Ishikawa (cell line): ENCODE results near the gene APBB2.

Experiments used
- CEBPB ChIP-seq: IDR thresholded peaks from 2 replicates; pipeline ENCODE4 v1.6.1; 2012
- CREB1 ChIP-seq: IDR thresholded peaks from 2 replicates; pipeline ENCODE4 v1.6.1; 2012; ENCODE audit warnings: low read depth
- EGR1 ChIP-seq: IDR thresholded peaks from 2 replicates; pipeline ENCODE4 v1.6.1; 2012
- EP300 ChIP-seq: IDR thresholded peaks from 2 replicates; pipeline ENCODE4 v1.6.1; 2012; ENCODE audit warnings: borderline replicate concordance
- FOXM1 ChIP-seq: IDR thresholded peaks from 2 replicates; pipeline ENCODE4 v1.6.1; 2012; ENCODE audit warnings: low read depth, borderline replicate concordance
- MAX ChIP-seq: IDR thresholded peaks from 2 replicates; pipeline ENCODE4 v1.6.1; 2012
- NFIC ChIP-seq: IDR thresholded peaks from 2 replicates; pipeline ENCODE4 v1.6.1; 2012
- RAD21 ChIP-seq: IDR thresholded peaks from 2 replicates; pipeline ENCODE4 v1.6.1; 2012; ENCODE audit warnings: low read depth
- TAF1 ChIP-seq: IDR thresholded peaks from 2 replicates; pipeline ENCODE4 v1.6.1; 2012; ENCODE audit warnings: low read depth, mild to moderate bottlenecking
- TCF12 ChIP-seq: IDR thresholded peaks from 2 replicates; pipeline ENCODE4 v1.6.1; 2012; ENCODE audit warnings: low read depth
- TEAD4 ChIP-seq: IDR thresholded peaks from 2 replicates; pipeline ENCODE4 v1.6.1; 2012
- USF1 ChIP-seq: IDR thresholded peaks from 2 replicates; pipeline ENCODE4 v1.6.1; 2012
- YY1 ChIP-seq: IDR thresholded peaks from 2 replicates; pipeline ENCODE4 v1.6.1; 2012; ENCODE audit warnings: low read depth
- ZBTB7A ChIP-seq: IDR thresholded peaks from 2 replicates; pipeline ENCODE4 v1.6.1; 2012; ENCODE audit warnings: low read depth
- TF ChIP-seq, protein P1 (sequence below): IDR thresholded peaks from 2 replicates; pipeline ENCODE4 v1.6.1; 2012; ENCODE audit warnings: low read depth, mild to moderate bottlenecking

The APBB2 gene

DNA sequence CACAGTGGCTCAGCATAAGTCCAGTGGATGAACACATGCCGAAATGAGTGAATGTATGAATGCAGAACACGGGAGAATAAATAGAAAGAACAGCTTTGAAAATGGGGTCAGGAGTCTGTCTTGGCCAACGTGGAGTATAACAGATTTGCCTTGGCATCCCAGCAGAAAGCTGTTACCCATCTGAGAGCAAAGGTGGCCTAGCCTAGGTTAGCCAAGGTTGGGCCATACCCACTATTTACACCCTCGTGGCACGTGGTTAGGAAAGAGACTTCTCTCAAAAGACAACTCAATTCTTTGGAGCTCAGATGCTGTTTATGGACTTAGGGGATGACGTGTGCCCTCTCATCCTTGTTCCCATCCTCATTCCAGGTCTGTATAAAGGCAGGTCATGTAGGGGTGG is 337.3 kb downstream of the APBB2 start:
- TF ChIP-seq NFIC (no peak), YY1 (no peak), TCF12 (no peak), TEAD4 (no peak), EP300 (no peak), ZBTB7A (no peak), TAF1 (no peak), FOXM1 (no peak), CEBPB (no peak), CREB1 (no peak), MAX (no peak), USF1 (no peak)
- TF ChIP-seq, protein P1, sequence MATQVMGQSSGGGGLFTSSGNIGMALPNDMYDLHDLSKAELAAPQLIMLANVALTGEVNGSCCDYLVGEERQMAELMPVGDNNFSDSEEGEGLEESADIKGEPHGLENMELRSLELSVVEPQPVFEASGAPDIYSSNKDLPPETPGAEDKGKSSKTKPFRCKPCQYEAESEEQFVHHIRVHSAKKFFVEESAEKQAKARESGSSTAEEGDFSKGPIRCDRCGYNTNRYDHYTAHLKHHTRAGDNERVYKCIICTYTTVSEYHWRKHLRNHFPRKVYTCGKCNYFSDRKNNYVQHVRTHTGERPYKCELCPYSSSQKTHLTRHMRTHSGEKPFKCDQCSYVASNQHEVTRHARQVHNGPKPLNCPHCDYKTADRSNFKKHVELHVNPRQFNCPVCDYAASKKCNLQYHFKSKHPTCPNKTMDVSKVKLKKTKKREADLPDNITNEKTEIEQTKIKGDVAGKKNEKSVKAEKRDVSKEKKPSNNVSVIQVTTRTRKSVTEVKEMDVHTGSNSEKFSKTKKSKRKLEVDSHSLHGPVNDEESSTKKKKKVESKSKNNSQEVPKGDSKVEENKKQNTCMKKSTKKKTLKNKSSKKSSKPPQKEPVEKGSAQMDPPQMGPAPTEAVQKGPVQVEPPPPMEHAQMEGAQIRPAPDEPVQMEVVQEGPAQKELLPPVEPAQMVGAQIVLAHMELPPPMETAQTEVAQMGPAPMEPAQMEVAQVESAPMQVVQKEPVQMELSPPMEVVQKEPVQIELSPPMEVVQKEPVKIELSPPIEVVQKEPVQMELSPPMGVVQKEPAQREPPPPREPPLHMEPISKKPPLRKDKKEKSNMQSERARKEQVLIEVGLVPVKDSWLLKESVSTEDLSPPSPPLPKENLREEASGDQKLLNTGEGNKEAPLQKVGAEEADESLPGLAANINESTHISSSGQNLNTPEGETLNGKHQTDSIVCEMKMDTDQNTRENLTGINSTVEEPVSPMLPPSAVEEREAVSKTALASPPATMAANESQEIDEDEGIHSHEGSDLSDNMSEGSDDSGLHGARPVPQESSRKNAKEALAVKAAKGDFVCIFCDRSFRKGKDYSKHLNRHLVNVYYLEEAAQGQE: no peak

DNA sequence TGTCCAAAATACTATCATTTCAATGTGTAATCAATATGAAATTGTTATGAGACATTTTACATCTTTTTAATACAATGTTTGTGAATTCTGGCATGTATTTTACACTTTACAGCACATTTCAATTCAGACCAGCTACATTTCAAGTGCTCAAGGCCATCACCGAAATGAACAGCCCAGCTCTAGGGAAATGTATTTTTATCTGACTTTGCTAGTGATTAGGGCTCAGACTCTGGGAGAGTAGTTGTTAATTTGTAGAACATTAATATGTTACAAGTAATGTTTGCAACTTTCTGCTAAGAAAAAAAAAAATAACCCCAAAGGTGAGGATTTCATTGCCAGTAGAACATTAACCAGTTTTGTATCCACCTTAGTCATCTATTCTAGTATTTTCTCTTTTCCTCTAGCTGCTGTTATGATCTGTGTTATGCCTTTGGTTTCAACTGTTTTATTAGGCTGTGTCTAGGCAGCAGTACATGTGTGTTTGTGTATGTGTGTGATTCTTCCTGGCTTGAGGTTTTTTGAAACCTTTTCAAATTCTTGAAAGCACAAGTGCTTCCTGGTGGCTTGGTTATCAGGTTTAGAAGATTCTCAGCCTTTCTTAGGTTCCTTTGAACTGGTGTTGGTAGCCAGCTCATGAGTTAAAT is 338.7 kb downstream of the APBB2 start:
- TF ChIP-seq NFIC (no peak), FOXM1 (no peak), TAF1 (no peak), YY1 (no peak), TEAD4 (no peak), ZBTB7A (no peak), RAD21 (no peak), USF1 (no peak)

GRCh38 chr4:40874901-40875300 is 339.4 kb downstream of the APBB2 start:
- no peak for TF ChIP-seq EGR1
- no peak for TF ChIP-seq RAD21
- no peak for TF ChIP-seq TAF1
- TF ChIP-seq FOXM1: no peak
- TF ChIP-seq EP300: no peak
- no peak for TF ChIP-seq ZBTB7A
- no peak for TF ChIP-seq CEBPB
- no peak for TF ChIP-seq CREB1
- TF ChIP-seq TEAD4: no peak
- no peak for TF ChIP-seq YY1
- no peak for TF ChIP-seq TCF12
- TF ChIP-seq, protein P1: no peak

GRCh38 chr4:40874331-40874730 is 340.0 kb downstream of the APBB2 start:
- TF ChIP-seq TCF12 (no peak), TEAD4 (no peak), EGR1 (no peak), MAX (no peak), EP300 (no peak), CREB1 (no peak), NFIC (no peak), YY1 (no peak), FOXM1 (no peak), TAF1 (no peak), CEBPB (no peak), ZBTB7A (no peak), USF1 (no peak)
- TF ChIP-seq, protein P1: no peak
